ENCODE measurements around the gene RPL18.
"Not testable (repeated sequence)": the region's sequence is repeated elsewhere in the genome, so short reads cannot be mapped to it uniquely, and the experiment has no call there.

RPL18 gene

DNA sequence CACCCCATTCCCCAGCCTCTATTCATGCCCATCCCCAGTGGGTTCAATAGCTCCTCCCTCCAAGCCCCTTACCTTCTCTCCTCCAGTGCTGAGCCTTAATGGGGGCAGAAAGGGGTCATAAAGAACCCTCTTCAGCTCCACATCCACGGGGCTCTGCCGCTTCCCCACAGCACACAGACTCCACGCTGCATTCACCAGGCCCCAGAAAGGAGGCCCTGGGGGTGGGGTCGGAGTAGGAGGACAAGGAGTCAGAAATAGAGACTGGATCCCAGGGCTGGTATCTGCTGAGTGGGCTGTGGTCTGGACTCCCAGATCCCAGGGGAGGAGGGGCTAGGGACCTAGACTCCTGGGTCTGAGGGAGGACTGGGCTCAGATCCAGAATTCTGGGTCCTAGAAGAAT lies 25.4 kb upstream of the RPL18 start:
- no peak for DNase-seq

DNA sequence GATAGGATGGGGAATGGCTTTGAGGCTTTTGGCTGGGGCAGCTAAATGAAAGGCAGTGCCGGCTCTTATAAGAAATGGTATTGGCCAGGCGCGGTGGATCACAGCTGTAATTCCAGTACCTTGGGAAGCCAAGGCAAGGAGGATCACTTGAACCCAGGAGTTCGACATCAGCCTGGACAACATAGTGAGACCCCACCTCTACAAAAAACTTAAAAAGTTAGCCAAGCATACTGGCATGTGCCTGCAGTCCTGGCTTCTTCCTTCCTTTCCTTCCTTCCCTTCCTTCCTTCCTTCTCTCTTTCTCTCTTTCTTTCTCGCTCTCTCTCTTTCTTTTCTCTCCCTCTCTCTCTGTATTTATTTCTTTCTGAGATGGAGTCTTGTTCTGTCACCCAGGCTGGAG lies 23.9 kb upstream of the RPL18 start:
- no peak for DNase-seq

DNA sequence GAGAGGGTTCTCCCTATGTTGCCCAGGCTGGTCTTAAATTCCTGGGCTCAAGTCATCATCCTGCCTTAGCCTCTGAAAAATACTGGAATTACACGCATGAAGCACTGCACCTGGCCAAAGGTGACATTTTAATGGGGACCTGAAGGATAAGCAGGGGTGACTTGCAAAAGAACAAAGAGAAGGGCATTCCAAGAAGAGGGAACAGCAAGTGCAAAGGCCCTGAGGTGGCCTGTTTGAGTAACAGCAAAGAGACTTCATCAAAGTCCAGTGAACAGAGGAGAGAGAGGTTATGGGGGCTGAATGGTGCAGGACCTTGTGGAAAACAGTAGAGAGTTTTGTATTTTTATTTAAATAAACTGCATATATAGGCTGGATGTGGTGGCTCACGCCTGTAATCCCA lies 22.9 kb upstream of the RPL18 start:
- no peak for DNase-seq

DNA sequence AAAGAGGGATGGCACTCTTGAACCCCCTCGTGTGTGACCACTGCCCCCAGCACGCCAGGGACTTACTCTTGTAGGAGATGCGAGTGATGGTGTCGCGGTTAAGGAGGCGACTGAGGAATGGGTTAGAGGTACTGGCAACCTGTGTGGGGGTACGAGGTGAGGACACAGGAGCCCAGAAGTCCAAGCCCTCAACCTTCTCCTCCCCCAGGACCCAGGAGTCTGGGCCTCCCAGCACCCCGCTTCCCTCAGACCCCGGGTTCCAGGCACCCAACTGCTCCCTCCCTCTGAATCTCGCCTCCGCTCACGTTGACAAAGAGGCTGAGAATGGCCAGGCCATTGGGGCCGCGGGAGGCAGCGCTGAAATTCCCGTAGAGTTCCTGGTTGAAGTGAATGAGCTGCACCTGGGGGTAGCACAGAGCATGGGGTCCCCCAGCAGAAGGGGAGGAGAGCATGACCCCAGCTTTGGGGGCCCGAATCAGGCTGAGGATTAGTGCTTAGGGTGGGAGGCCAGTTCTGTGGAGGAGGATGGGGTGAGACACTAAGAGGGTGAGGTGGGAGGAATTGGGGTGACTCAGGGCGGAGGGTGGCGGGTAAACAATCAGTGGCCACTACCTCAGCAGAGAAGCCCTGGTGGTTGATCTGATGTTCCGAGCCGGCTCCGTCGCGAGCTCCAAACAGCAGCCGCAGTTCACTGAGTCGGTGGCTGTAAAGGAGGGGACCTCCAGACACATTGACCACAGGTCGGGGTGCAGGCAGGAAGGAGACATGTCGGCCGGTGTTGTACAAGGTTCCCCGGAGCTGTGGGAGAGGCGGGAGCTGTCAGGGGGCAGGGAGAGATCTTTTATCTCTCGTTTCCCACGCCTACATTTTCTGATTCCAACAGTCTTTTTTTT lies 20.8 kb upstream of the RPL18 start:
- peak; percentile 45 to 51 for DNase-seq

DNA sequence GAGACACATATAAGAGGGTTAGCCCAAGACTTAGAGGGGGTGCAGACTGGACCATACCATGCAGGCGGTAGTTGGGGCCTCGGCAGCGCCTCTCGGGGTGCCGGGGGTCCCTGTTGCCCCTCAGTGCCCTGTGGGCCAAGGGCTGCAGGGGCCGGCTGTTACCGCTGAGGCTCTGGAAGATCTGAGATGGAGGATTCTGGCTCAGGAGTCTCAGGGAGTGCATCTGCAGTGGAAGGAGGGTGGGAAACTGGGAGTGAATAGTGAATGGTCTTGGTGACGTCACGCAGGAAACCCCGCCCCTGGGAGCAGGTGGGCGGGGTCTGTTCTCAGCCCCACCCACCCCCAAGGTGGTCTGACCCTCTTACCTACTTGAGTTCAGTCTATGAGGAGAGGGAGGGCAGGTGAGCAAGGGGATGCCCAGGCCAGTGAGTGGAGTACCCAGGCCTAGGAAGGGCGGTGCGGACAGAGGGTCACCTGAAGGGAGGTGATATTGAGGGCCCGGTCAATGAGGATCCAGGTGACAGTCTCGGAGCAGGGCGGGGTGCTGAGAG lies 19.9 kb upstream of the RPL18 start:
- DNase-seq = no peak

DNA sequence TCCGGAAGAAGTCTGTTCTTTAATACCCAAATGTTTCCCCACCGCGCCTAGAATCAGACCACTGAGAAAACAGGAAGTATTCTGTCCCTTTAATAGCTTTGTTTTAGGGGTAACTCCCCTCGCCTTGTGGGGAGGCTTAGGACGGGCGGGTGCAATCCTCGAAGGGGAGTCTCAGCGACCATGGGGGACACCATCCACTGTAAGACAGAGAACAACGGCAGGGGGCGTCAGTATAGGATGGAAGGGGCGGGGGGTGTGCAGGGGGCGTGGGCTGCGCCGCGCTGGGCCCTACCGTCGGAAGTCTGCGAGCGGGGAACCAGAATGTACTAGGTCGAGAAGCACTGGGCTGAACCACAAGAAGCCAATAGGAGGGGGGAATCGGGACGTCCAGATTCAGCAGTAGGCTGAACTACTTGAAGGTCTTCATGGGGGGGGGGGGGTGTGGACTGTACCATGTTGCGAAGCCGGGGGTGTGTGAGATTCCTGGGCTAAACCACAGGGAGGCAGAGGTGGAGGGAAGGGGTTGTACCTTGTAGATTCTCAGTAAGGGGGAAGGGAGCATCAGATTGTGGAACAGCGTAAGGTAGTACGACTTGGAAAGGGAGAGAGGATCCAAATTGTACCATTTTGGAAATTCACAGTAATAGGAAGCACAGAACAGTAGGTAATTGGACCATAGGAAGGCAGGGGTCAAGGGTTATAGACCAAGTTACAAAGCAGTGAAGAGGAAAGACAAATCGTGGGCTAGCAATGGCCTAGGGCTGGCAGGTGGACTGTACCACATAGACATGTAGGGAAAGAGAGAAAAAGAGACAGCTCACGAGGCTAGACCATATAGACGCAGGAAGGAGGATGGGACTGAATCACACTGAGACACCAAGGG lies 19.2 kb upstream of the RPL18 start:
- peak; percentile 92 to 94 for DNase-seq

DNA sequence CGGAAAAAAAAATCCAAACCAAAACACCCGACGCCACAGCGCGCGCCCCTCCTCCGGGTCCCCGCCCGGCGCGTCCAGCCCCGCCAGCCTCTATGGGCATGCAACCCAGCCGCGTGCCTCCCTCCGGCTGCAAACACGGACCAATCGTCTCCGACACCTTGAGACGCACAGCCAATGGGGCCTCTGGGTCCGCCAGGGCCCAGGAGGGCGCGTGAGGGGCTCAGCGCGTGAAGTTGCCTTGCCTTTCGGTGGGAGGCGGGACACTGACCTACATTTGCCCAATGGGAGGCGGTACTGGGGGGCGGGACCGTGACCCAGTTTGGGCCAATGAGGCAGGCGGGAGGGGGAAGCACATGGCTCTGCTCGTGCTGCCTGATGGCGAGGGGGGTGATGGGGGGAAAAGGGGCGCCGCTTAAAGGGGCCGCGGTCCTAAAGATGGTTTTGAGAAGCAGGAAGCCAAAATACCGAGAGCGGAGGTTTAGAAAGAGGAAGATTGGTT lies 18.5 kb upstream of the RPL18 start:
- DNase-seq = peak; percentile 100

DNA sequence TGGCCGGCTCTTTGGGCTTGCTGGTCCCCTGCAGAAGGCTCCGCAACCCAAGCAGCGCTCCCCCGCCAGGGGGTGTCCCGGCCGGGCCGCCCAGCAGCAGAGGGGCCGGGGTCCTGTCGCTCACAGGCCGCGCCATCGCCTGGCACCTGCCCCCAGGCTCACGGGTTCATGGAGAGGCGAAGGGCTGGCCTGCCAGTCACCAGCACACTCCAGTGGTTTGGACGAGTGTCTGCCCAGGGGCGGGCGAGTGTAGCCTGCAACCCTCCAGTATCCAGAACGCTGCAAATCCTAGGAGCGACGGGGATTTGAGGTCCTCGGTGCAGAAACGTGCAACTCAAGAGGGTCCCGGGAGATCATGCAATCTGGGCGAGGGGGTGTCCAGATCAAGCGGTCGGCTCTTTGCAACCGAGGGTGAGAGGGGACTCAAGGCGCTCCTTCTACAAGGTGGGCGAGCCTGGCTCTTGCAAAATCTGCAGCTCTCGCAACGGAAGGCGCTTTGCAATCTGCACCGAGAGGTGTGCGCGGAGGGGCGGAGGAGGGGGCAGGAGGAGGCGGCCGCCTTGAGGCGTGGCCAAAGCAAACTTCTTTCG lies 18.0 kb upstream of the RPL18 start, which contains the start of gene DBP:
Gene DBP (minus strand): TSS at position 521 of the 590 bp plus-strand sequence. CDS start 385 bp downstream, at position 136.
- DNase-seq = no peak

DNA sequence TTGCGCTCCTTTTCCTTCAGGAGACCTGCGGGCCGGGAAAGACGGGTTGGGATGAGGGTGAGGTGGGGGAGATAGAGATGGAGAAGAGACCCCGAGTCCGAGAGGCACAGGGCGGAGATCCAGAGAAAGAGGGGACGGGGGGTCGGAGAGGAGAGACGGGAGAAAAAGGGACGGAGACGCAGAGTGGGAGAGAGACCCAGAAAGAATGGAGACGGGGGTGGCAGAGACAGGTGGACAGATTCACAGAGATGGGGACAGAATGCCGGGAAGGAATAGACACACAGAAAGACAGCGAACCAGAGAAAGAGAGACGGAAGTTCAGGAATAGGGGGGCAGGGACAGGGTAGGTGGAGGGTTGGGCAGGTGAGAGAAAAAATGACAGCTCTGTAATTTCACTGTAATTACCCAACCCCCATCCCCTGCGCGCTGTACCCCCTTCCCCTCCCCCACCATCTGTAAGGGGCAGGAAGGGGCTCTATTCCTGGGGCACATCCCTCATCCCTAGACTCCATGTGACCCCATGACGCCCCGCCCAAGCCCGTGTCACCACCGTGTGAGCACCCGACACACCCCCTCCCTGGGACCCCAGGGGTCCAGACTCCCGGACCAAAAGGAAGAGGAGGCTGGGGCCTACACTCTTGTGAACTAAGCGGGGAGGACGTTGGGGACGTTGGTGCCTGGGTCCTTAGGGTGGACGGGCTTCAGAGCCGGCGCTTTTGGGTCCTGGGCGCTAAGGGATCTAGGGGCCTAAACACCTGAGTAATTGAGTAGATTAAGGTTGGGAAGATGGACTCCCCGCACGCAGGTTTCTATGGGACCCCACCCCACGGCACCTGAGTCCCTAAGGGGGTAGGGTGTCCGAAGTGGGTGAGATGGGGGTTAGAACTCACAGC lies 17.2 kb upstream of the RPL18 start:
- DNase-seq = no peak

DNA sequence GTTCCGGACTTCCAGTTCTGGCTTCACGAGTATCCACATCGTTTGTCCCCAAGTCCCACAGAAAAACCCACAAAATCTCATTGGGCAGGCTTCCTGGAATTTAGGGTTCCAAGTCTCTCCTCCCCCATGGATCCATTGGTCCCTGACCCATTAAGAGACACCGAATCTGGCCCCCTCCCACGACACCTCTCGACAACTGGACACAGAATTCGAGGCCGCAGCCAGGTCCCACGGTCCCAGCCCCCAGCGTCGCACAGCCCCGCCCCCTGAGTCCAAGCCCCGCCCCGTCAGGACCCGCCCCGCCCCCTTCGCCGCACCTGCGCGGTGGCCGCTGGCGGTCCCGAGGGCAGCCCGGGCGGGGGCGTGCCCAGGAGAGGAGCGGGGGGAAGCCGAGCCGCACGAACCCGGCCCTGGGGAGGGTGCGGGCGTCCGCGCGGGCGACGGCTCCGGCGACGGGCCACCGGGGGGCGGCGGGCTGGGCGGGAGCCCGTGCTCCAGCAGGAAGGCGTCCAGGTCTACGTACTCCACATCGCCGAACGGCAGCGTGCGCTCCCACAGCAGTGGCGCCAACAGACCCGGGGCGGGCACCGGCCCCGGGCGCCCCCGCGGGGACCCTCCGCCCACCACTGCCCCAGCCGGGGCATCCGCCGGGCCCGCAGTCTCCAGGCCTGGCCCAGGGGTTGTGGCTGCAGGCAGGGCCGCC lies 16.4 kb upstream of the RPL18 start:
- DNase-seq = peak; percentile 75

DNA sequence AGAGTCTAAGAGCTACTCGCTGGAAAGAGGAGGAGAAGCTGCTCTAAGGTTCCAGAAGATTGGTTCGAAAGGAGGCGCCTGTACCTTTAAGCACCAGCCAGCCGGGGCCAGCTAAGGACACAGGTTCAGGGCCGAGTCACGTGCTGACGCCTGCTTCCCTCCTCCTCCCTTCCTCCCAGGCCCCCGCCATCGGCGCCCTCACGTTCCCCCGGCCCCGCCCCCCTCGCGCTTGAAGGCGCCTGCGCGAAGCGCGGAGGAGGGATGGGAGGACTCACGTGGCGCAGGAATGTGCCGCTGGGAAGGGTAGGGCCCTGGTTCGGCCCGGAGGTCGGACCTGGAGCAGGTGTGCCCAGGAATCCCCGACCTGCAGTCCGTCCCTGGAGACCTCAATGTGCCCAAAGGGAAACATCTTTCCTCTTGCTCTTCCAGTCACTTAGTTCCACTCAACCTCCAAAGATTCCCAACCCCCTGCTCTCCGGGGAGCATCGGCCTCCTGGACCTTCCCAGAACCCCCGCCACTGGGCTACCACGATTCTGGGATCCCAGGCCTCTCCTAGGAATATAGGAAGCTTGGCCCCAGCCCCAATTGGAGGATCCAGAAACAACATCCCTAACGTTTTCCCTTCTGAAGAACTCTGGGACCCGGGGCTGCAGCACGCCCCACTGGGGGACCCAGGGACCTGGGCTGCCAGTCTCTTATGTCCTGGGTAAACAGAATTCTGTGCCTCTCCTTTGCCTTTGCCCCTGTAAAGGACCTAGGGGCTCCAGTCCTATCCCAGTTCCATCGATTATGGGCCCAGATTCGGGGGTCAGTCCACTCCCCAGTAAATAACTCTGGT lies 15.7 kb upstream of the RPL18 start:
- DNase-seq = peak; percentile 93 to 94

DNA sequence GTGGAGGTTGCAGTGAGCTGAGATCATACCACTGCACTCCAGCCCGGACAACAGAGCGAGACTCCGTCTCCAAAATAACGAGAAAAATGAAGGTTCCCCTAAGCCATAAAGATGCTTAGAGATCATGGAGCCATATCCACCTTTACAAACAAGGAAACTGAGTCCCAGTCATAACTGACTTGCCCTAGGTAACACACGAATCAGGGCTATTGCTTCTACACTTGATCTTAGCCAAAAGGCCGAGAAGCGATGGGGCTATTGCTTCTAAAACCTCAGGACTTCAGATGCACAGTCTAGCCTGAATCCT lies 15.0 kb upstream of the RPL18 start:
- no peak for DNase-seq

DNA sequence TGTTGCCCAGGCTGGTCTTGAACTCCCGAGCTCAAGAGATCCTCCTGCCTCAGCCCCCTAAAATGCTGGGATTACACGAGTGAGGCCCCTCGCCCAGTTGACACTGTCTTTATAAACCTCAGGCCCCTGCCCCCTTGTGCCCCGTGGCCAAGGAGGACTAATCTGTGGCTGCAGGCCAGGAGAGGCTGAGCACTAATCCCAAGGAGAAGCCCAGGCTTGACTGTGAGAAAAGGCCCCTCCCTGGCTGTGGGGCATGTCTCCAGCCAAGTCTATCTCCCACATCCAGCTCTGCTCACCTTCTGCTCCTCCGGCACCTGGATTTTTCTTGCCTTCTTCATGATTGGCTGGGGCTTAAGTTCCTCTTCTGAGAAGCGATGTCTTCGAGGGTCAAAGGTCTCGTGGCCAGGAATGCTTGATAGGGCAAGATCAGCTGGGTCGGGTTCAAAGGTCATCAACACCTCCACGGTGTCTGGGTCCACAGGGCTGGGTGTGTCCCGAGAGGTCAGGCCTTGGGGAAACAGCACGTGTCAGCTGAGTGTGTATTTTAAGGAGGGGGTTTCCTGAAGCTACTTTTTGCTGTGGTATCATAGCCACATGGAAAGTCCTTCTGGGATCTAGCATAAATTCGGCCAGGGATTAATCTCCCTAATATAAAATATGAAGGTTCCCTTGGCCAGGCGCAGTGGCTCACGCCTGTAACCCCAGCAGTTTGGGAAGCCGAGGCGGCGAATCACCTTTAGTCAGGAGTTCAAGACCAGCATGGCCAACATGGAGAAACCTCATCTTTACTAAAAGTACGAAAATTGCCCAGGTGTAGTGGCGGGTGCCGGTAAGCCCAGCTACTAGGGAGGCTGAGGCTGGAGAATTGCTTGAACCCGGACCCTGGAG lies 14.4 kb upstream of the RPL18 start:
- no peak for DNase-seq

DNA sequence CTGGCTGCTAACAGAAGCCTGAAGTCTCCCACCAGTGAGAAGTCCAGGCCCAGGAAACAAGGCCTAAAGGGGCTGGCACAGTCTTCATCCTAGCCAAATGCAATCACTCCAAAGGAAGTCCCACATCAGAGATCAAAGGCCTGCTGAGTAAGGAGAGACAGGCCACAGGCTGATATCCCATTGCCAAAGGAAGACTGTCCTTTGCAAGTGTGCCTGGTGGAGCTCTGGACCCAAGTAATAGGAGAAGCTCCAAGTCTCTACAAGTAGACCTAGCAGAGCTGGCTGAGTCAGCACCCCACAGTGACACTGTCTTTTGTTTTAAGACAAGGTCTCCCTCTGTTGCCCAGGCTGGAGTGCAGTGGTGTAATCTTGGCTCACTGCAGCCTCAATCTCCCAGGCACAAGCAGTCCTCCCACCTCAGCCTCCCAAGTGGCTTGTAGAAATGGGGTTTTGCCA lies 13.7 kb upstream of the RPL18 start:
- no peak for DNase-seq

DNA sequence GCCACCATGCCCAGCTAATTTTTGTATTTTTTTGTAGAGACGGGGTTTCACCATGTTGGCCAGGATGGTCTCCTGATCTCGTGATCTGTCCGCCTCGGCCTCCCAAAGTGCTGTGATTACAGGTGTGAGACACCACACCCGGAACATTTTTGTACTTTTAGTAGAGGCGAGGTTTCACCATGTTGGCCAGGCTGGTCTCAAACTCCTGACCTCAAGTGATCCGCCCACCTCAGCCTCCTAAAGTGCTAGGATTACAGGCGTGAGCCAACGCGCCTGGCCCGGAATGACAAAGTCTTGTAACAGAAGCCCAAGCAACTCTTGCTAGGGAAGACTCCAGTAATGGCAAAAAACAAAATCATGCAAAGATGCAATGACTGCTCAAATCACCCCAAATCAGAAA lies 13.3 kb upstream of the RPL18 start:
- not testable (repeated sequence) for DNase-seq

DNA sequence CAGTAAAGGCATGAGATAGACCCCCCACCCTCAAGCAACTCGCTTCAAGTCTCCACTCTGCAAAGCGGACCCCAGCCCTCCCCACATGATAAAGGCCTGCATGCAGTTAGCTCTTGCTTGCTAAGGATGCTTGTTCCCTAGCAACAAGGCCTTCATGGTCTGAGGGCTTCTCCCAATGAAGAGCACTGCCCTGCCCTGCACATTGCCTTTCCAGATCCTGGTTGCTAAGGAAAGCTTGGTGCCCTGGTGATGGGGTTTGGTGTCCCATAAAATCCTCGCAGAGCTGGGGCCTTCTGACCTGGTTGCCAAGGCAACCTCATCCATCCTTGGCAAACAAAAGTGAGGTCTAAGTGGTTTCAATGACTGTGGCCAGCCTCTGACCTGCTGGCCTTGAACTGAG lies 12.2 kb upstream of the RPL18 start:
- DNase-seq = no peak

DNA sequence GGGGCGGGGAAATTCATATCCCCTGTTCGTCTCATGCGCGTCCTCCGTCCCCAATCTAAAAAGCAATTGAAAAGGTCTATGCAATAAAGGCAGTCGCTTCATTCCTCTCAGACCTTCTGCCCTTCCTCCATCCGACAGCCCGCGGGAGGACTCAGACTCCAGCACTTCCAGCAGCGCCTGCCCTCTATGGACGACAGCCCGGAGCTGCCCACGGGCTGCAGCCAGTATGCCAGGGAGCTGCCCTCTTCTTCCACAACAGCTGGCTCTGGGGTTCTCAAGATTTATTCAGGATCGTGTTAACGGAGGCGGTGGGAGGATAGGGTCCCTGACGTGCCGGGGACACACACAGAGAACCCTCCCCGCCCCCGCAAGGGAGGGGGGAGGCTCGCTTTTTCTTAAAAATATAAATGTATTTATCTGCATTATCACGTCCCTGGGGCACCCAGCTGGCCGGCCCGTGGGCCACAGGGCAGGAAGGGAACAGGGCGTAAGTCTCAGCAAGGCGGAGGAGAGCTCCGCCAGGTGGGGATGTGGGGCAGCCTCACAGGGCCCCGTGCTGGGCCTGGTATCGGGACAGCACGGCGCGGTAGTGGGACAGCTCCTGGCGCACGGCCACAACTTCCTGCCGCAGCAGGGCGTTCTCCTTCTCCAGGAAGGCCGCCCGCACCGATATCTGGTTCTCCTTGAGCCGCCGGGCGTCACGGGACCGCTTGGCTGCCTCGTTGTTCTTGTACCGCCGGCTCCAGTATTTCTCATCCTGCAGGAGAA lies 11.5 kb upstream of the RPL18 start:
- no peak for DNase-seq

DNA sequence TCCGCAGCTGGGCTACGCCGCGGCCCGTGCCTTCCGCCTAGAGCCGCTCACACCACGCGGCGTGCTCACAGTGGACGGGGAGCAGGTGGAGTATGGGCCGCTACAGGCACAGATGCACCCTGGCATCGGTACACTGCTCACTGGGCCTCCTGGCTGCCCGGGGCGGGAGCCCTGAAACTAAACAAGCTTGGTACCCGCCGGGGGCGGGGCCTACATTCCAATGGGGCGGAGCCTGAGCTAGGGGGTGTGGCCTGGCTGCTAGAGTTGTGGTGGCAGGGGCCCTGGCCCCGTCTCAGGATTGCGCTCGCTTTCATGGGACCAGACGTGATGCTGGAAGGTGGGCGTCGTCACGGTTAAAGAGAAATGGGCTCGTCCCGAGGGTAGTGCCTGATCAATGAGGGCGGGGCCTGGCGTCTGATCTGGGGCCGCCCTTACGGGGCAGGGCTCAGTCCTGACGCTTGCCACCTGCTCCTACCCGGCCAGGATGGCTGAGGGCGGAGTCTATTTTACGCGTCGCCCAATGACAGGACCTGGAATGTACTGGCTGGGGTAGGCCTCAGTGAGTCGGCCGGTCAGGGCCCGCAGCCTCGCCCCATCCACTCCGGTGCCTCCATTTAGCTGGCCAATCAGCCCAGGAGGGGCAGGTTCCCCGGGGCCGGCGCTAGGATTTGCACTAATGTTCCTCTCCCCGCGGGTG lies 10.8 kb upstream of the RPL18 start:
- no peak for DNase-seq
